Inflammatory macrophage treated with lipopolysaccharide for 4 hours (primary cell): ENCODE results near the gene ZNF865.
A peak's percentile ranks its signal among the peaks of the same experiment; 100 is the strongest.

Experiments
- DNase-seq: peaks from one replicate; pipeline ENCODE4 v3.0.0-alpha.2; 2020

ZNF865 gene

DNA sequence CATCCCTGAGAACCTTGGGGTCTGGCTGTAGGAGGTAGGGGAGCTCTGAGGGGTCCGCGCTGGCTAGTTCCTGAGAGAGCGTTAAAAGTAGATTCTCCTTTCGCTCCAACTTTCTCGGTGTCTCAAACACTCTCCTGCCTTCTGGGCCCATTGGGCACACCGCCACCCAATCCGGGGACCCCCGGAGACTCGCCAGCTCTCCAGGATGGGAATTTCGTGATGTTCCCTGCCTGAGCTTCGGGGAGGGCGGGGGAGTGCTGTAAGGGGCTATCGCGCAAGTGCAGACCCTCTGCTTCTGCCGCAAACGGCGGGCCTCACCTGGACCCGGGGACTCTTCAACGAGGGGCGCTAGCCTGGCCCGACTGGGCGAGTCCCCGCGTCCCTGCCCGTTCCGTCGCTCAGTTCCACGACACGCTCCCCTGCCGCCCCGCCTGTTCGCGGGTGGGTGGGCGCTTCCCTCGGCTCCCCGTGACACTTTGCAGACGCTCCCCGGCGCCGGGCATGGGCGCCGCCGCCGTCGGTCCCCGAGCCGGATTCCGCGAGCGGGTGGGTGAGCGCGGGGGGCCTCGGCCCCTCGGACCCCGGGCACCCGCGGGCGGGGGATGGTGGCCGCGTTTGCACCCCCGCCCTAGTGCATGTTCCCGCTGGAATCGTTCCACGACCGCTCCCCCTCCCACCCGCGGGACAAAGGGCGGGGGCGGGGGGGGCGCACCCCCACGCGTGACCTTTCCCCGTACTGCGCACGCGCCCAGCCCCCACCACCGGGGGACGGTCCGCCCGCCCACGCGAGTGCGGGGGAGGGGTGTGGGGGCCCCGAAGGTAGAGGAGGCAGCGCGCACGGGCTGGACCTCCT lies 42.5 kb downstream of the ZNF865 start, which contains the start of gene CCDC106:
TSS of gene CCDC106 (plus strand) at position 481 of the 853 bp plus-strand sequence. CDS start 835 bp downstream, outside the sequence.
- DNase-seq: peak; percentile 32

DNA sequence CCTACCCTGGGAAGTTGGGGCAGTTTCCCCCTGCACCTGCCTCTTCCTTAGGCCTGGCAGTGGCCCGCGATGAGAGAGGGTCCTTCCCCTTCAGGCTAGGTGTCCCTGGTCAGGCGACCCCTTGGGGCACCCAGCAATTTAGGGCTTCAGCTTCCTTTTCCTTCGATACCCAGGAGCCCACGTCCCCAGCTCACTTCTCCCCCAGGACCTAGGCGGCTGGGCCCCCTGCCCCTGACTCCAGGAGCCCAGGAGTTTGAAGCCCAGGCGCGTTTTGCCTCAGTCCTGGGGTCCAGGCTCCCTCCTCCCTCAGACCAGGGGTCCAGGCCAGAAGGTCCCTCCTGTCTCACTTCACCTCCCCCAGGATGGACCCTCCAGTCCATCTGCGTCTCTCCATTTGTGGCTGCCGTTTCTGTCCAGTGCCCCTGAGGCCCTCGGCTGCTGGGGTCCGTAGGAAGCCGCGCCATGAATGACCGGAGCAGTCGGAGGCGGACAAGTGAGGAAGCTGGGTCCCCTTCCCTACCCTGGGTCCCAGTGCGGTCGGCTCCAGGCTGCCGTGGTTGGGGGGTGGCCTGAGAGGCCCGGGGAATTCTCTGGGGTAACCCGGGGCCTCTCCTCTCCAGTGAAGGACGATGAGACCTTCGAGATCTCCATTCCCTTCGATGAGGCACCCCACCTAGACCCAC lies 43.3 kb downstream of the ZNF865 start:
- no peak for DNase-seq

DNA sequence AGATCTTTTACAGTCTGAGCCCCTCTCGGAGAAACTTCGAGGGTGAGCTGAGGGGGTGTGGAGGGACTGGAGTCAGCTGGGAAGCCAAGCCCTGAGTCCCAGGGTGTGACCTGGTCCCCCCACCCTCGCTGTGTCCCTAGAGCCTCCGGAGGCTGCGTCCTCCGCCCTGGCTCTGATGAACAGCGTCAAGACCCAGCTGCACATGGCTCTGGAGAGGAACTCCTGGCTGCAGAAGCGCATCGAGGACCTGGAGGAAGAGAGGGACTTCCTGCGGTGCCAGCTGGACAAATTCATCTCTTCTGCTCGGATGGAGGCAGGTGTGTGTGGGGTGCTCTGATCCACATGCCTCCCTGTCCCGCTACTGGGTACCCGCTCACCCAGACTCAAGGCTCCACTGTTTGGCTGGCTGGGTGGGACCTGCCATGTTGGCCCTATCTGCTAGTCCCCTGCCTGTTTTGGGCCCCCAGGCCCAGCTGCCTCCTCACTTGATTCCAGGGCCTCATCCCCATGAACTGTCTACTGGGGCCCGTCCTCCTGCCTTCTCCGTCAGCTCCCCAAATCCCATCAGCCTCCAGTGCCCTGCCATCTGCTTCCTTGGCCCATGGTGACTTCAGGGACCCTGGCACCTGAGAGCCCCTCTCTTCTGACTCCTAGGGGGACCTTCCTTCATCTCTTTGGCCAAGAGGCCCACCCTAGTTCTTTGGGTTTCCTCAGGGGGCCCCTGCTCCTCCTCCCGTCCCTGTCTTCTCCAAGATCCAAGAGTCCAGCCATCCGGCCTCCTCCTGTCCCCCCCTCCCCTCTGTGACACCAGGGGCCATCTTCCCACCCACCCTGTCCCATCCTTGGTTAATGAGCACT lies 44.0 kb downstream of the ZNF865 start:
- DNase-seq: no peak

DNA sequence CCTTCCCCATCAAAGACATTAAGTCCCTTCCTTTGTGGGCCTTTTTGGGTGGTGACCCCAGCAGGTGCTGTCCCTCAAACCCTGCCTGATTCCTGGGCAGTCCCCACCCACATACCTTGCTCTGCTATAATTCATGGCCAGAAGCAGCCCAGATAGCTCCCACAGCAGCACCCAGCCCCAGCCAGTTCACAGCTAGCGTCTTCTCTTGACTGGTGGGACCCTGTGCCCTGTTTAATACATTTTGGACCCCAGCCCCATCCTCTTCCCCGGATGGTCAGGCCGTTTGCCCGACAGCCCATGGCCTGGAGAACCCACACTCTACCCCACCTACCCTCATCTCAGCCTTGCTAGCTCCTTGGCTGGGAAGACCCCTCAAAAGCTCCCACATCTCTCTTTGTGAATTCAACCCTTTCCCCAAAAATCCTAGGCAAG lies 44.7 kb downstream of the ZNF865 start:
- no peak for DNase-seq

DNA sequence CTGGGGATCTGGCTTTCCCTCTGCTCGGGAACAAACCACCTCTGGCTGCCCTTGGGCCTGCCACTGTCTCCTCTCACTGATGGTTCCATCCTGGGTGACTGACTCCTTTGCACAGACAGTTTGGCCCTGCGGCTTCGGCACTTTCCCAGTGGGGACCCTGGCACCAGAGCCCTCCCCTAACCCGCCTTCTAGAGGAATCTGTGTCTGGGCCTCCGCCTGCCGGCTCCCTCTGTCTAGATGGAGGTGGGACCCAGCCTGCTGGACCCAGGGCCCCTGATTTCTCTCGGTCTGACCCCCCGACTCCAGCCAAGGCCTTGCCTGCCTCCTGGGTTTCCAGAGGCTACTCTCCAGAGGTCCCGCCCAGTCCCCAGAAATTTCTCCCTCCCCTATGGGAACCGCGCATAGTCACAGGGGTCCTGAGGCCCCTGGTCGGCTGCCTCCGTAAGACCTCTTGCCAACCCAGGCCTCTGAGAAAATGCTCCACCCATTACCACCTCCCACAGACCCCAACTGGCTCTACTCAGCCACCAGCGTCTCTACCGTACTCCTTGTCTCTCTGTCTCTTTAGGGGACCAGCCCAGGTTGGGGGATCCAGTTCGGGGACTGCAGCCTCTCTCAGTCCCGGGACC lies 45.3 kb downstream of the ZNF865 start:
- no peak for DNase-seq

DNA sequence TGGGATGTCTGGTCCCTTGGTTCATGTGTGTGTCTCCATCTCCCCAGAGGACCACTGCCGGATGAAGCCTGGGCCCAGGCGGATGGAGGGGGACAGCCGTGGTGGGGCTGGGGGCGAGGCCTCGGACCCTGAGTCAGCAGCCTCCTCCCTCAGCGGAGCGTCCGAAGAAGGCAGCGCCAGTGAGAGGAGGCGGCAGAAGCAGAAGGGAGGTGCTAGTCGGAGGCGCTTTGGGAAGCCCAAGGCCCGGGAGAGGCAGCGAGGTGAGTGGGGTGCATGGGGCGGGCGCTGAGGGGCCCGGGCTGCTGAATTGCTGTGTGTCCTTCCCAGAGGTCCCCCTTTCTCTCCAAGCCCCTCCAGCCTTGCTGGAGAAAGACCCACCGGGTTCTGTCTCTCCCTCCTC lies 45.8 kb downstream of the ZNF865 start:
- DNase-seq: no peak

DNA sequence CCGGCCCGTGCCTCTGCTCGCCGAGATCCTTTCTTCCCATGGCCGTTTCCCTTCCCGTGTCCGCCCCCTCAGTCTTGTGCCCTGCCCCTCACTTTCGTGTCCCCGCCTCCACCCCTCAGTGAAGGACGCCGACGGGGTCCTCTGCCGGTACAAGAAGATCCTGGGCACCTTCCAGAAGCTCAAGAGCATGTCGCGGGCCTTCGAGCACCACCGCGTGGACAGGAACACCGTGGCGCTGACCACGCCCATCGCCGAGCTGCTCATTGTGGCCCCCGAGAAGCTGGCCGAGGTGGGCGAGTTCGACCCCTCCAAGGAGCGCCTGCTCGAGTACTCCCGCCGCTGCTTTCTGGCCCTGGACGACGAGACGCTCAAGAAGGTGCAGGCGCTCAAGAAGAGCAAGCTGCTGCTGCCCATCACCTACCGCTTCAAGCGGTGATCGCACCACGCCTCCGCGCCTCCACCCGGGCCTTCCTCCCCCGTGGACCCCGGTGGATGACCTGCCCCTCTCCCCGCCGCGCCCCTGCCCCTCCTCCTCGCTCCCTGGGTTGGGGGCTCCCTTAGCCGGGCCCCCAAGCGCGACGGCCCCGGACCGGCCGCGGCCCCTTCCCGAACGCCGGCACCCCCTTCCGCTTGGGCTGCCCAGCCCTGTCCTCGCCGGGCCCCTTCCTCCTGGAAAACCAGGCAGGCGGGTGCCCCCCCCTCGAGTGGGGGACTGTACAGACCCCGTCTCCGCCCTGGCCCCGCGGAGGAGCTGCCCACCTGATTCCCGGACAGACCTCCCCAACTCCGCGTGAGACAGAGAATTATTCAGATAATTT lies 47.1 kb downstream of the ZNF865 start:
- DNase-seq: no peak

DNA sequence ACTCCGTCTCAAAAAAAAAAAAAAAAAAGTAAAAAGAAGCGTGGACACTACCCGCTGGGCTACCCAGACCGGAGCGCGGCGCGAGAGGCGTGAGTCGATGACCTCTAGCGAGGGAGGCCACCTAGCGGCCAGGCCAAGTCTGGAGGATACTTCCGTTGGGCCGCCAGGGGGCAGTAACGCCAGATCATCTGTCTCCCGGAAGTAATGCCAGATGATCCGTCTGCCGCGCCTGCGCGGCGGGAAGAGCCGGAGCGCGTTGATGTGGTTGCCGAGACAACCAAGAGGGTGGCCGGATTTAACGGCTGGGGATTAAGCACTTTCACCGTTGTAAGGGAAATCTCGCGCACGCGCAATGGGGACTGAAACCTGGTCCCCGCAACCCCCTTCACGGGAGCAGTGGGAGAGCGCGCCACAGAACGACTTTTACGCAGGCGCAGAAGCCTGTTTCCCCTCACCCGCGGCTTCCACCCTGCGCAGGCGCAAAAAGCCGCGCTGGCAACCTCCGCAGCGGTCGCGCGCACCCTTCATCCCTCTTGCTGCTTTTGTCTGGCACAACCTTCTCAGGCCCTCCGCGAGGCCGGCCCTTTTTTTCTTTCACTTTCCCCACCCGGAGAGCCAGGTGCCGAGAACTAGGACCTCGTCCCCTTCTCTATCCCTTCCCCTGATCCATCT lies 48.3 kb downstream of the ZNF865 start:
- peak; percentile 96 for DNase-seq

DNA sequence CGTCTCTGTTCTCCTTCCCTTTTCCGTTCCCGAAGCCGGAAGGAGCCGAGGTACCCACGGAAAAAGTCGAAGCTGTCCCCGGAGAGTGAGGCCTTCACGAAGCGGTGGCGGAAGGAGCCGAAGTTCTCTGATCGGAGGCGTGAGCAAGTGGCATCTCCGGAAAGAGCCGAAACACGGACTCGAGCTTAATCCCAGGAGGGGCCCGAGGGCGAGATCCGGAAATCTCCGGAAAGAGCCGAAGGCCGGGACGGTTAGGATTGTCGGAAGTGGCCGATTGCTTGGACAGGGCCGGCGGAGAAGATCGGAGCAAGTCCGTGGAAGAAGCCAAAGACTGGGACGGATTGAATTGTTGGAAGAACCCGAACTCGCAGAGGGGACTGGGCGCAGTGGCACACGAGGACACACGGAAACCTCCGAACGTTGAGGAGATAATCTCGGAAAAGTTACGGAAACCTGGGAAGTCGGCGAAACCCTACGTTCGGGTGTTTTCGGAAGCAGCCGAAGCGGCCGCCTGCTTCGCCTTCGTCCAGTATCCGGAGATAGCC lies 48.9 kb downstream of the ZNF865 start:
- DNase-seq: peak; percentile 100

DNA sequence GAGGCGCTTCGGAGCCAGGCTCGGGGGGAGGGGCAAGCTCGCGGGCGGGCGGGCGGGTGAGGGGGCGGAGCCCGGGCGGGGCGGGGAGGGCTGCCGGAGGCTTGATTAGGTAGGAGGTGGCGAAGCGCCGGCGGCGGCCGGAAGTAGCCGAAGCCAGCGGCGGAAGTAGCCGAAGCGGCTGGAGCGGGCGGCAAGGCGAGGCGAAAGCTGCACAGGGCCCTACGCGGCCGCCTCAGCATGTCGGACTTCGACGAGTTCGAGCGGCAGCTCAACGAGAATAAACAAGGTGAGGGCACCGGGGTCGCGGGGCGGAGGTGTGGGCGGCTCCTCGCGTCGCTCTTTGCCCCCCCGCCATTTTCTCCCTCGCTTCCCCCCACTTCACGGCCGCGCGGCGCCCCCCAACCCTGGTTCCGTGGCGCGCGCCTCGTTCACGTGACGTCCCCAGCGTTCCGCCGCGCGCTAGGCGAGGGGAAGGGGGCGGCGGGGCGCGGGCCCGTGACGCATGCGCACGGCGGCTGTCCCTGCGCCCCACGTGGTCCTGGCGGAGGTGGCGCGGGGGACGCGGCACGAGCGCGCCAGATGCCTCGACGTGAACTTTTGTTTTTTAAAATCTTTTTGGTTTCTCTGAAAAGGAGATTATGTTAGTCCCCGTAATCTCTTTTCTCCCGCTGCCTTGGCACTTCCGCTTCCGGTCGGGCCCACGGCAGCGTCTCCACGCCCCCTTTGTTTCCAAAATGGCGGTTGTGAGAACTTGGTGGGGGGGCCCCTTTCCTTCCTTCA lies 49.6 kb downstream of the ZNF865 start, which contains the start of gene U2AF2:
TSS of gene U2AF2 (plus strand) at position 168 of the 780 bp plus-strand sequence. CDS start at position 238, 70 bp downstream.
- DNase-seq: peak; percentile 94

DNA sequence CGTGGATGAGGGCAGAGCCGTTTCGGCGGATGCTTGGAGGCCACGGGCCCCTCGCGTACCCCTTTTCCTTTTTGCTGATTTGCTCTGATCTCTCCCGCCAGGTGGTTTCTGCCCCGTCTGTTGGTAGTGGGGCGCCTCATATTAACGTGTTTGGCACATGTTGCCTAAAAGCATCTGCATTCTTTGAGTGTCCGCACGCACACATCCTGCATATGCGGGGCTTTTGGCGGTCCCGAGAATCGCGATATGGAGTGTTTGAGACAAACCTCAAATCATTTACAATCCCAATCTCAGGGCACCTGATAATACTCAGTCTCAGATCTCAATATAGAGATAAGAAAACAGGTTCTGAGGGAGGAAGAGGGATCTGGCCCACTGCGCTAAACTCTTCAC lies 50.2 kb downstream of the ZNF865 start:
- DNase-seq: no peak

DNA sequence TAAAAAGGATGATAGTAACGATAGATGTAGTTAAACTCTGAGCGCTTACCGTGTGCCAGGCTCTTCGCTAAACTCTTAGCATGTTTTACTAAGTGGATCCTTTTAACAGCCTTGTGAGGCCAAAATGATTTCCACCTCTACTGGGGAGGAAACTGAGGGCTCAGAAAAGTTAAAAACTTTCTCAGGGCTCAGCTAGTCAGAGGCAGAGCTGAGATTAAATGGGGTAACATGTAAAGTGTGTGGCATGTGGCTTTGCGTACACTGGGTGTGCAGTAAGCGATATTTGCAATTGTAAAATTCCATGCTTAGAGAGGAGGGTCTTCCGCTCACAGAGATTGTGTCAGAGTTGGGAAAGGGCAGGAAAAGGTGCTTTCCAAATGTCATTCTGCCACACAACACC lies 51.1 kb downstream of the ZNF865 start:
- no peak for DNase-seq

DNA sequence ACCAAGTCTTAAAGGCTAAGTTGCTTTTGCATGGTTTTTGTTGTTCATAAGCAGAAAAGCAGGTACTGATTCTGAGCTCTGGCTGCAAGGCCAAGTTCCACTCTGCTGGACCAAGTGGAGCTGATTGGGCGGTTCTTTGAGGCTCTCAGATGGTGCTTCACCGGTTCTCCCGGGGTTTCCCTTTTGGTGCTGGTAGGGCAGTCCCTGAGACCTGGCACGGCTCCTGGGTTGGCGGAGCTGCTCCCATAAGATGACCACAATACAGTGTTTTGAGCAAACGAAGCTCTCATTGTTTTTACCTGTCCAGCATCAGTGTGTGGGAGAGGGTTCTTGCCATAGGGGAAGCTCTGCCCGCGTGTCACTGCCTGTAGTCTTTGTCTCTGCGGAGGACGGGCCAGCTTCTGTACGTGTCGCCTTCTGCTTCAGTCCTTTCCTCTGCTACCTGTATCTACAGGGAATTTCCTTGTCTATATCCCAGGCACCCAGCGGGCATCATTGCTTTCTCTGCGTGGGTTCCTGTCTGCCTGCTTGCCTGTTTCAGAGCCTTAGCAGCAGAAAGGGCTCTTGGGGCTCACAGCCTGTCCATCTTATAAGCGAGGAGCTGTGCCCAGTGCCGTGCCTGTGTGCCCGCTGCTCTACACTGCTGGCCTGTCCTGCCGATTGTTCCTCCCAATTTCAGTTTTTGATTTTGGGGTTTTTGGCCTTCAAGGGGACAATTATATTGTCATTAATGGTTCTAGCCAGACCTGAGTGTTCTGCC lies 51.7 kb downstream of the ZNF865 start:
- no peak for DNase-seq

DNA sequence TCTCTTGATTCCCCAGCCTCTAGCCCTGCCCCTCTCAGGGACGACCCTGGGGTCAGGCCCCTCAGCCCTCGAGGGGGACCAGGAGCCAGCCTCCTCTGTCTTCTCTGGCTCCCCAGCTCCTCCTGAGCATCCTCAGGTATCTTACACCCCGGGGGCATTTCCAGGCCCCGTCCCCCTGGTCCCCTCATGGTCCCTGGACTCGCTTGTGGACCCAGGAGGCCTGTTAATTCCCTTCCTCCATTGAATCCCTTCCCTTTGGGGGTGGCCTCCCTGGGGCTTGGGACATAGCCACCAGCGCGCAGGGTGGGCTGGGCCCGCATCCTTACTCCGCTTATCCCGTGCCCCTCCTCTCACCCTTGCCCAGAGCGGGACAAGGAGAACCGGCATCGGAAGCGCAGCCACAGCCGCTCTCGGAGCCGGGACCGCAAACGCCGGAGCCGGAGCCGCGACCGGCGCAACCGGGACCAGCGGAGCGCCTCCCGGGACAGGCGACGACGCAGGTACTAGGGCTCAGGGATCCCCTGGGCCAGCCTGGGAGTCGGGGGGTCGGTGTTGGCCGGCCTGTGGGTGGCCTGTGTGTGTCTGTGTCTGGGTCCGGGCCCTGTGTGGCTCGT lies 53.5 kb downstream of the ZNF865 start:
- no peak for DNase-seq

DNA sequence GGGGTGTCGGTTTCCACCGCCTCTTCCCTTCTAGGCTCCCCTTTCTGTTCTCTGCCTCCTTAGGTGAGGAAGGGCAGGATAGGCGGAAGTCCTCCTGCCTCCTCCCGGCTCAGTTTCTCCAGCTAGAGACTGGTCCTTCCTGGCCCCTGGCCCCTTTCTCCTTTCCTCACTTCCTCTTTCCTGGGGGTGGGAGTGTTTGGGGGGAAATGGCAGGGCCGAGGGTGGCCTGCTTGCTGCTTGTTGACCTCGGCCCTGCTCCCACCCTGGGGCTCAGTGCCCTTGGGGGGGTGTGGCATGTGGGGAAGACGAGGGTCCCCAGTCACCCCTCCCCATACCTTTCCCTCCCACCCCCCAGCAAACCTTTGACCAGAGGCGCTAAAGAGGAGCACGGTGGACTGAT lies 54.4 kb downstream of the ZNF865 start:
- no peak for DNase-seq

DNA sequence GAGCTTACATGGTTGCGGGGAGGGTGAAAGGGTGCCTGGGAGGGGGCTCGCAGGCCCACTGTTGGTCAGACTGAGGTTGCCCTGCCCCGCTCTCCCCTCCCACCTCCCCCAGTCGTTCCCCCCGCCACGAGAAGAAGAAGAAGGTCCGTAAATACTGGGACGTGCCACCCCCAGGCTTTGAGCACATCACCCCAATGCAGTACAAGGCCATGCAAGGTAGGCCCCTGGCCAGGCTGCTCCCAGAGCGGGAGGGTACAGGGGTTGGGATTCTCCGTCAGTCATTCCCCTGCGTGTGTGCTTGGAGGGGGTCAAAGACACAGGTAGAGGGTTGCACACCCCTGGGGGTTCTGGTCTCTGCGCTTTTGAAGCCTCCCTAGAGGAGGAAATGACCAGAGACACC lies 55.0 kb downstream of the ZNF865 start:
- no peak for DNase-seq

DNA sequence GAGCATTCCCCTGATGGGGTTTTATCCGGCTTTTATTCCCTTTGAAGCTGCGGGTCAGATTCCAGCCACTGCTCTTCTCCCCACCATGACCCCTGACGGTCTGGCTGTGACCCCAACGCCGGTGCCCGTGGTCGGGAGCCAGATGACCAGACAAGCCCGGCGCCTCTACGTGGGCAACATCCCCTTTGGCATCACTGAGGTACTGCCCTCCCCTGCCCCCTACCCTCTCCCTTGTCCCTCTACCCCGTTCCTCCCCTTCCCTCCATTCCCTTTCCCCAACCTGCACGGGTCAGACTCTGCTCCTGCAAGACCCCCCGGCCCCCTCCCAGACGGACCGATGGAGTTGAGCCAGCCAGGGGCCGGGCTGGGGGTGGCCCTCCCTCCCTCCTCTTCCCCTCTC lies 55.5 kb downstream of the ZNF865 start:
- no peak for DNase-seq

DNA sequence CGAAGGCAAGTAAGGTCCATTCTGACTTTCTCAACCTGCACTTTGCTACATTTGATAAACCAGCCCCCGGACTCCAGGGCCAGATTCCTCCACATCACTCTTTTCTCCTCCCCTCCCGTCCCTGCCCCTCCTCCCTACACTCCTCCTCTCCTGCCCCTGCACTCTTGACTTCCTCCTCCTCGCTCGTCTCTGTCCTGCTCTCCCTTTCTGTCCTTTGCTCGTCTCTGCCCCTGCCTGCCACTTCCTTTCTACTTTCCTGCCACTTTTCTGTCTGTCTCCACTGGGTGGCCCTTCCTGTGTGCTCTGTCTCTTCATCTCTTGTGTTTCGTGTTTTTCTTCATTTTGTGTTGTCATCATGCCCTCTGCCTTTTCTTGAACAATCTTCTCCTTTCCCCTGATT lies 56.4 kb downstream of the ZNF865 start:
- DNase-seq: no peak
